BLaER1 (cell line): ENCODE results near the gene CASKIN2.

Experiments
- H3K27ac ChIP-seq: shearing (Covaris generic); formaldehyde crosslinking; 2 replicates; pipeline ENCODE4 v1.8.1; 2022
- H3K27me3 ChIP-seq: shearing (Covaris generic); formaldehyde crosslinking; 2 replicates; pipeline ENCODE4 v1.8.1; 2022
- H3K36me3 ChIP-seq: shearing (Covaris generic); formaldehyde crosslinking; 2 replicates; pipeline ENCODE4 v1.8.1; 2022
- H3K4me1 ChIP-seq: shearing (Covaris generic); formaldehyde crosslinking; 2 replicates; pipeline ENCODE4 v1.8.1; 2022
- H3K4me2 ChIP-seq: shearing (Covaris generic); formaldehyde crosslinking; 2 replicates; pipeline ENCODE4 v1.8.1; 2022
- H3K4me3 ChIP-seq: shearing (Covaris generic); formaldehyde crosslinking; 2 replicates; pipeline ENCODE4 v1.8.1; 2022
- H3K9ac ChIP-seq: shearing (Covaris generic); formaldehyde crosslinking; 2 replicates; pipeline ENCODE4 v1.8.1; 2022
- H3K9me3 ChIP-seq: shearing (Covaris generic); formaldehyde crosslinking; 2 replicates; pipeline ENCODE4 v1.8.1; 2022
- H4K20me1 ChIP-seq: shearing (Covaris generic); formaldehyde crosslinking; 2 replicates; pipeline ENCODE4 v1.8.1; 2022
- Cebpa-rat ChIP-seq: shearing (Covaris generic); IDR thresholded peaks from 2 replicates; pipeline ENCODE4 v1.8.1; 2022

The CASKIN2 gene

GRCh38 chr17:75492555-75493168, 22.7 kb downstream of the CASKIN2 start:
- peak overlapping the region; percentile 96 for H3K27ac ChIP-seq
- peaks cover 95% of the 10 kb centered on the region for H3K4me1 ChIP-seq

GRCh38 chr17:75491680-75492079, 23.7 kb downstream of the CASKIN2 start:
- H3K9ac ChIP-seq = peak overlapping the region; percentile 80
- H3K4me2 ChIP-seq = peak overlapping the region; percentile 96
- no peak for TF ChIP-seq Cebpa-rat
- peak overlapping the region; percentile 54 for H3K4me3 ChIP-seq
- H3K27me3 ChIP-seq = no peaks in the 10 kb centered on the region
- H4K20me1 ChIP-seq = no peaks in the 10 kb centered on the region
- no peaks in the 10 kb centered on the region for H3K9me3 ChIP-seq
- peak overlapping the region; percentile 96 for H3K27ac ChIP-seq
- peaks cover 94% of the 10 kb centered on the region for H3K4me1 ChIP-seq
- H3K36me3 ChIP-seq = peaks cover 55% of the 10 kb centered on the region

More at GRCh38 chr17:75492555-75493168, 22.7 kb downstream of the CASKIN2 start:
- TF ChIP-seq Cebpa-rat = no peak
- H3K36me3 ChIP-seq = peaks cover 60% of the 10 kb centered on the region
- no peaks in the 10 kb centered on the region for H3K9me3 ChIP-seq
- no peak overlapping the region for H3K4me3 ChIP-seq
- H3K4me2 ChIP-seq = peak overlapping the region; percentile 96
- no peaks in the 10 kb centered on the region for H4K20me1 ChIP-seq
- H3K27me3 ChIP-seq = no peaks in the 10 kb centered on the region
- H3K9ac ChIP-seq = peak overlapping the region; percentile 80

- Histone ChIP-seq H3K9ac (peak overlapping the region; percentile 80), H3K4me1 (peaks cover 94% of the 10 kb centered on the region), H4K20me1 (no peaks in the 10 kb centered on the region), H3K27me3 (no peaks in the 10 kb centered on the region), H3K4me3 (peak overlapping the region; percentile 54), H3K4me2 (peak overlapping the region; percentile 96), H3K36me3 (peaks cover 49% of the 10 kb centered on the region), H3K27ac (peak overlapping the region; percentile 96), H3K9me3 (no peaks in the 10 kb centered on the region)
- no peak for TF ChIP-seq Cebpa-rat
These were observed 24.2 kb downstream of the CASKIN2 start for GRCh38 chr17:75490953-75491649.

GRCh38 chr17:75490173-75490743, 25.1 kb downstream of the CASKIN2 start:
- H3K27me3 ChIP-seq = no peaks in the 10 kb centered on the region
- peak overlapping the region; percentile 96 for H3K4me2 ChIP-seq
- peaks cover 94% of the 10 kb centered on the region for H3K4me1 ChIP-seq
- H3K9ac ChIP-seq = peak overlapping the region; percentile 80
- no peaks in the 10 kb centered on the region for H3K9me3 ChIP-seq
- no peak for TF ChIP-seq Cebpa-rat
- H3K27ac ChIP-seq = peak overlapping the region; percentile 96
- no peaks in the 10 kb centered on the region for H4K20me1 ChIP-seq
- peak overlapping the region; percentile 54 for H3K4me3 ChIP-seq
- peaks cover 41% of the 10 kb centered on the region for H3K36me3 ChIP-seq

- peak overlapping the region; percentile 80 for H3K9ac ChIP-seq
- no peaks in the 10 kb centered on the region for H3K9me3 ChIP-seq
- H3K27ac ChIP-seq = peak overlapping the region; percentile 96
- peaks cover 34% of the 10 kb centered on the region for H3K36me3 ChIP-seq
- peak overlapping the region; percentile 96 for H3K4me2 ChIP-seq
- H3K4me1 ChIP-seq = peaks cover 98% of the 10 kb centered on the region
- no peaks in the 10 kb centered on the region for H4K20me1 ChIP-seq
- peak overlapping the region; percentile 58 for H3K4me3 ChIP-seq
- H3K27me3 ChIP-seq = no peaks in the 10 kb centered on the region
- no peak for TF ChIP-seq Cebpa-rat
These were observed 25.8 kb downstream of the CASKIN2 start for GRCh38 chr17:75489511-75489955.

- no peaks in the 10 kb centered on the region for H3K9me3 ChIP-seq
- no peak for TF ChIP-seq Cebpa-rat
- H3K36me3 ChIP-seq = peaks cover 28% of the 10 kb centered on the region
- H3K4me3 ChIP-seq = peak overlapping the region; percentile 58
- no peaks in the 10 kb centered on the region for H3K27me3 ChIP-seq
- peak overlapping the region; percentile 80 for H3K9ac ChIP-seq
- H3K4me1 ChIP-seq = peaks cover 96% of the 10 kb centered on the region
- peak overlapping the region; percentile 96 for H3K4me2 ChIP-seq
- no peaks in the 10 kb centered on the region for H4K20me1 ChIP-seq
- peak overlapping the region; percentile 96 for H3K27ac ChIP-seq
These were observed 26.4 kb downstream of the CASKIN2 start for GRCh38 chr17:75488693-75489510.

GRCh38 chr17:75487351-75488070, 27.8 kb downstream of the CASKIN2 start:
- Histone ChIP-seq H3K27me3 (no peaks in the 10 kb centered on the region), H4K20me1 (no peaks in the 10 kb centered on the region), H3K4me2 (peak overlapping the region; percentile 96), H3K9ac (peak overlapping the region; percentile 80), H3K9me3 (no peaks in the 10 kb centered on the region), H3K36me3 (peaks cover 26% of the 10 kb centered on the region), H3K27ac (peak overlapping the region; percentile 96), H3K4me3 (peak overlapping the region; percentile 58), H3K4me1 (peaks cover 95% of the 10 kb centered on the region)
- TF ChIP-seq Cebpa-rat = no peak

- H3K9ac ChIP-seq = peak overlapping the region; percentile 80
- peak overlapping the region; percentile 96 for H3K4me2 ChIP-seq
- H3K9me3 ChIP-seq = no peaks in the 10 kb centered on the region
- TF ChIP-seq Cebpa-rat = no peak
- peak overlapping the region; percentile 96 for H3K27ac ChIP-seq
- H3K4me3 ChIP-seq = peak overlapping the region; percentile 58
- H3K36me3 ChIP-seq = peaks cover 23% of the 10 kb centered on the region
- no peaks in the 10 kb centered on the region for H3K27me3 ChIP-seq
- H4K20me1 ChIP-seq = no peaks in the 10 kb centered on the region
- peaks cover 95% of the 10 kb centered on the region for H3K4me1 ChIP-seq
These were observed 28.4 kb downstream of the CASKIN2 start for GRCh38 chr17:75486951-75487350.

GRCh38 chr17:75486151-75486550, 29.2 kb downstream of the CASKIN2 start:
- H3K9ac ChIP-seq = peak overlapping the region; percentile 80
- peaks cover 16% of the 10 kb centered on the region for H3K36me3 ChIP-seq
- H3K9me3 ChIP-seq = no peaks in the 10 kb centered on the region
- H3K27me3 ChIP-seq = no peaks in the 10 kb centered on the region
- H3K4me2 ChIP-seq = peak overlapping the region; percentile 96
- peaks cover 95% of the 10 kb centered on the region for H3K4me1 ChIP-seq
- no peaks in the 10 kb centered on the region for H4K20me1 ChIP-seq
- H3K27ac ChIP-seq = peak overlapping the region; percentile 96
- TF ChIP-seq Cebpa-rat = no peak
- peak overlapping the region; percentile 58 for H3K4me3 ChIP-seq
